Colonic mucosa (tissue), 4 donors: ENCODE results near the gene CAVIN4. TPM values are rescaled to one million over a fixed set of nuclear protein-coding genes. Genes with fewer than 3 reads are reported as not detected.

Experiments used
- DNase-seq: peaks from one replicate; pipeline ENCODE4 v3.0.0-alpha.2; 2020
- H3K27ac ChIP-seq: fragments of 200-600 bp; one replicate; pipeline ENCODE4 v1.8.0; 2021
- H3K27me3 ChIP-seq: fragments of 200-600 bp; one replicate; pipeline ENCODE4 v1.8.0; 2021
- H3K36me3 ChIP-seq: fragments of 200-600 bp; one replicate; pipeline ENCODE4 v1.8.0; 2021
- H3K4me1 ChIP-seq: fragments of 200-600 bp; one replicate; pipeline ENCODE4 v1.8.0; 2021; ENCODE audit warnings: mild to moderate bottlenecking
- H3K4me3 ChIP-seq: fragments of 200-600 bp; one replicate; pipeline ENCODE4 v1.8.0; 2021
- H3K9ac ChIP-seq, 2 donors: one replicate each; pipeline ENCODE4 v1.7.0; 2013; ENCODE audit warnings: control low read depth in 2 of 2, low read depth in 2 of 2, low read length in 2 of 2
- H3K9me3 ChIP-seq: fragments of 200-600 bp; one replicate; pipeline ENCODE4 v1.8.0; 2021
- CTCF ChIP-seq: fragments of 200-600 bp; IDR thresholded peaks from one replicate; pipeline ENCODE4 v1.8.0; 2022; ENCODE audit warnings: antibody characterized with exemption, mild to moderate bottlenecking
- intact Hi-C: fragments of 100-400 bp; cut with DNase I; formaldehyde crosslinking; loops from one replicate; pipeline ENCODE4 v1.14.1; 2022
- total RNA-seq, 2 donors: library from RNA; stranded (reverse); fragmentation: NEBNext Ultra II Directional in 1 of 2; extraction: Animal tissue kit (Norgen Biotek cat#: 25700) in 1 of 2; gene quantifications; one replicate each; pipeline ENCODE4 v1.2.1, GENCODE V29; 2021
- donor health status: healthy.
- donor health status: DM: no; HTN: no; CAD: no.
- donor health status: DM: no; HTN: no; CAD: no.

The CAVIN4 gene
- total RNA-seq, 2 donors from 2014 or later, result 0.17 TPM; not detected in 1

GRCh38 chr9:100581081-100581480, 3.2 kb downstream of the CAVIN4 start:
- no peak overlapping the region for H3K27ac ChIP-seq
- H3K36me3 ChIP-seq, result no peaks in the 10 kb centered on the region
- H3K4me3 ChIP-seq, result no peak overlapping the region
- no peaks in the 10 kb centered on the region for H3K27me3 ChIP-seq
- H3K4me1 ChIP-seq, result no peaks in the 10 kb centered on the region
- intact Hi-C loops, result no loop called here
- no peak for TF ChIP-seq CTCF
- no peak overlapping the region for H3K9ac ChIP-seq
- no peaks in the 10 kb centered on the region for H3K9me3 ChIP-seq
- no peak for DNase-seq

- H3K27me3 ChIP-seq, result no peaks in the 10 kb centered on the region
- intact Hi-C loops, result no loop called here
- H3K36me3 ChIP-seq, result no peaks in the 10 kb centered on the region
- H3K9ac ChIP-seq, result no peak overlapping the region
- DNase-seq, result no peak
- no peak for TF ChIP-seq CTCF
- H3K9me3 ChIP-seq, result no peaks in the 10 kb centered on the region
- H3K4me3 ChIP-seq, result no peak overlapping the region
- no peaks in the 10 kb centered on the region for H3K4me1 ChIP-seq
- H3K27ac ChIP-seq, result no peak overlapping the region
These were observed 3.8 kb downstream of the CAVIN4 start for GRCh38 chr9:100581661-100582060.

GRCh38 chr9:100583014-100583802, 5.3 kb downstream of the CAVIN4 start:
- intact Hi-C loops, result no loop called here
- H3K9ac ChIP-seq, result no peak overlapping the region
- no peak for TF ChIP-seq CTCF
- no peak for DNase-seq
- no peak overlapping the region for H3K4me3 ChIP-seq
- H3K36me3 ChIP-seq, result no peaks in the 10 kb centered on the region
- no peaks in the 10 kb centered on the region for H3K9me3 ChIP-seq
- H3K4me1 ChIP-seq, result no peaks in the 10 kb centered on the region
- H3K27me3 ChIP-seq, result no peaks in the 10 kb centered on the region
- H3K27ac ChIP-seq, result no peak overlapping the region

- Histone ChIP-seq H3K36me3 (no peaks in the 10 kb centered on the region), H3K9ac (no peak overlapping the region), H3K27me3 (no peaks in the 10 kb centered on the region), H3K4me1 (no peaks in the 10 kb centered on the region), H3K27ac (no peak overlapping the region), H3K9me3 (no peaks in the 10 kb centered on the region), H3K4me3 (no peak overlapping the region)
- no peak for DNase-seq
- intact Hi-C loops, result no loop called here
- no peak for TF ChIP-seq CTCF
These were observed 7.1 kb downstream of the CAVIN4 start for GRCh38 chr9:100584951-100585350.

- Histone ChIP-seq H3K27me3 (no peaks in the 10 kb centered on the region), H3K4me3 (no peak overlapping the region), H3K9ac (no peak overlapping the region), H3K9me3 (no peaks in the 10 kb centered on the region), H3K36me3 (no peaks in the 10 kb centered on the region), H3K27ac (no peak overlapping the region), H3K4me1 (no peaks in the 10 kb centered on the region)
- TF ChIP-seq CTCF, result no peak
- DNase-seq, result no peak
- intact Hi-C loops, result no loop called here
These were observed 8.2 kb downstream of the CAVIN4 start for GRCh38 chr9:100586093-100586492.
